HG02970 (cell line): ENCODE measurements around the gene AGR3.

Experiments
- ATAC-seq: cut with Tn5 transposase; IDR thresholded peaks from one replicate; pipeline ENCODE4 v1.9.1; 2021; ENCODE audit warnings: mild to moderate bottlenecking, moderate library complexity, moderate number of reproducible peaks; ENCODE audit not compliant: unreplicated experiment, low FRiP score

AGR3 gene

DNA sequence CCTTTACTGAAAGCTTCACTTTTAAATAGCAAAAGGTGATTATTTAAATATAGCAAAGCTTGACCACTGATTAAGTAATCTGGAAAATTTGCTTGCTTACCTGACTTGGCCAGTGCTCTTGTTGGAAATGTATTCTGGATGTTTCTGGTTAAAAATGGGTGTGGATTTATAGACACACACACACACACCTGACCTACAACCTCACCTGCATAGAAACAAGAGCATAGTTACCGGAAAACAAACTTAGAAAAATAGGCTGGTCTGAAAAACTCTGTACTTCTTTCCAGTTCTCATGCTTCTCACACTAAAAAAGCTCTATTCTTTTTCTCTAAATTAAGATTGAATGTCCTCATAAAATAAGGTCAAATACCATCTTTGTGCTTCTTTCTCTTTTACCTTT, at the start of gene AGR3:
AGR3 (minus strand) TSS at position 140 of the 400 bp plus-strand sequence. CDS start 3,365 bp downstream, outside the sequence.
- ATAC-seq: no peak

DNA sequence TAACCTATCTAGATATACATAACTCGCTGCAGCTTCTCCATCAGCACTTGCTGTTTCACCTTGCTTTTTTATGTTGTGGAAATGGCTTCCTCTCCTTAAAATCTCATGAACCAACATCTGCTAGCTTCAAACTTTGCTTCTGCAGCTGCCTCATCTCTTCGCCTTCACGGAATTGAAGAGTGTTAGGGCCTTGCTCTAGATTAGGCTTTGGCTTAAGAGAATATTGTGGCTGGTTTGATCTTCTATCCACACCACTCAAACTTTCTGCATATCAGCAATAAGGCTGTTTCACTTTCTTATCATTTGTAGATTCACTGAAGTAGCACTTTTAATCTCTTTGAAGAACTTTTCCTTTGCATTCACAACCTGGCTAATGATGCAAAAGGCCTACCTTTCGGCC, 49.2 kb upstream of the AGR3 start:
- no peak for ATAC-seq

DNA sequence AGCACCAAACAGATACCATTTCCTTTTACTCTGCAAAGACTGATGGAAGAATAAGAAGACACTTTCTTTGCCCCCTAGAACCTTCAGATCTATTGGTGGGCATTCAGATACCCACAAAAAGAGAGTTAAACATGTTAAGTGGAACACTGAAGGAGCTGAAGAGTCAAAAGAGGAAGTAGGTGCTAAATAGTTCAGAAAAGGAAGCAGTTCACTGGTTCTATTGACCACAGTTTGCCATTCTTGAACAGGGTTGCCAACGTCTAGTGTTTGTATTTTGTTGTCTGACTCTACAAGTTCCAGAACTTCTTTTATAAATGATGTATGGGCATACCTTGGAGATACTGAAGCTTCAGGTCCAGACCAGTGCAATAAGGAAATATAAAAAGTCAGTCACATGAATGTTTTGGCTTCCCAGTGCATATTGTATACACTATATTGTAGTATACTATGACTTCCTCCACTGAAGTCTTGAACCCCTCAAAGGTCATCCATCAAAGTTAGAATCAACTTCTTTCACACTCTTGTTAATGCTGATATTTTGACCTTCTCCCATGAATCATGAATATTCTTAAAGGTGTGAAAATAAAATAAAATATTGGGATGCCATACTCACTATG, 47.5 kb upstream of the AGR3 start:
- peak; percentile 74 for ATAC-seq

DNA sequence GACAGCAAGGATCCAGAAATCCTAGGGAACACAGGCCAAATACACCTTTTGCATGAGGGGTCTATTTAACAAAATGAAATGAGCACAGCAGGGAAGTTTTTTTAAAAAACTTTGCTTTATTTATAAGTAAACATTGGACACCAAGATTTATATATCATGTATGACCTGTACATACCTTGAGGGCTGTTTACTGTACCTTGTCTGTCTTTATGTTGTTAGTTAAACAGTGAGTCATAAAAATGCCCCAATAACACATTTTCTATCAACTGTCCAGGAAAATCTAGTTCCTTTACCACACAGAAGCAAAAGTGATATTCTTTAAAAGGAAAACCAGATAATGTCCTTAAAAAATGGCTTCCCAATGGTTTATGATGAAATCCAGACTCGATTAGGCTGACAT, 45.1 kb upstream of the AGR3 start:
- ATAC-seq: no peak

DNA sequence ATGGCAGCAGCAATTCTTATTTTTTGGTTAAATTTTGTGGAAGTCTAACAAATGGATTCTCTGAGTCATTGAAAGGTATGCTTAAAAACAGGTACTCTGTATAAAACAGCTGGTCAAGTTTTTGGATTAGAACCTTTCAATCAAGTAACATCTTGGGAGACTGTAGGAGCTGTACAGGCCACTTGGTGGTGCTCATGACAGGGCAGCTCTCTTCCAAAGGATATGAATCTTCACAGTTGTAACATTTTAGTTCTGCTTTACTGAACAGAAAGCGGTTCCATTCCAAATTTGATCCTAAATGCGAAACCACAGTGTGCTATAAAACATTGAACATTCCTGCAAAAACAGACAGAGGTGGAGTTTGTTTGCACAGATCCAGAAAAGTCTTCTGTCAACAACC, 44.5 kb upstream of the AGR3 start:
- no peak for ATAC-seq

DNA sequence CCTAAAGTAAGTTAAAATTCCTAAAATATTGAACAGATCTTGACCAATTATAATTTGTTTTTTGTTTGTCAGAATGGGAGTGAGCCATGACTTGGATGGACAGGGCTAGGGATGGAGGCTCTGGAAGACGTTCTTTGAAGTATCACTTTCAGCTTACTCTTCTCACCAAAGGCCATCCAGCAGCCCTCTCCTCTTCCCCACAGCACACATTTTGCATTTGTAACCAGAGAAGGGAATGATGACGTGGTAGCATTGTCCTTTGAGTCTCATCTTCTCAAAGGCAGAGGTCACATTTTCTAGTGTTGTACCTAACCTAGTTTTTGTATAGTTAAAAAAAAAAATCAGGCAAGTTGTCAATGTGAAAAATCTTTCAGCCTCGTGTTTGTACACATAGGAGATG, 43.8 kb upstream of the AGR3 start:
- no peak for ATAC-seq

DNA sequence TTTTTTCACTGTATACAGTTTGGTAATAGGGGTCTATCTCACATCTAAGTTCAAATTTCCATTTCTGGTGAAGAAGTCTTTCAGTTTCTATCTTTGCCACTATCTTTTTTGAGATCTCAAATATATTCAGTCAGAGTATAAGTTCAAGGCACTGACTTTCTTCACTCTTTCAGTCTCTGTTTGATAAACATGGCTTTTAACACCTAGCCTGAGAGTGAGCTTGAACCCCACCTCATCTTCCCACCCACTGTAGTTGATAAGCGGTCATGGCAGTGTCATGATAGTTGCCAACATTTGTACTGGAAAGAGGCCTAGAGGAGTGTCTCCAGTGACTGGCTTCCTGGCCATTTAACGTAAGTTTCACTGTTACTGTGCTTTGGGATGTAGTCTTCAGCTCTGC, 41.2 kb upstream of the AGR3 start:
- no peak for ATAC-seq

DNA sequence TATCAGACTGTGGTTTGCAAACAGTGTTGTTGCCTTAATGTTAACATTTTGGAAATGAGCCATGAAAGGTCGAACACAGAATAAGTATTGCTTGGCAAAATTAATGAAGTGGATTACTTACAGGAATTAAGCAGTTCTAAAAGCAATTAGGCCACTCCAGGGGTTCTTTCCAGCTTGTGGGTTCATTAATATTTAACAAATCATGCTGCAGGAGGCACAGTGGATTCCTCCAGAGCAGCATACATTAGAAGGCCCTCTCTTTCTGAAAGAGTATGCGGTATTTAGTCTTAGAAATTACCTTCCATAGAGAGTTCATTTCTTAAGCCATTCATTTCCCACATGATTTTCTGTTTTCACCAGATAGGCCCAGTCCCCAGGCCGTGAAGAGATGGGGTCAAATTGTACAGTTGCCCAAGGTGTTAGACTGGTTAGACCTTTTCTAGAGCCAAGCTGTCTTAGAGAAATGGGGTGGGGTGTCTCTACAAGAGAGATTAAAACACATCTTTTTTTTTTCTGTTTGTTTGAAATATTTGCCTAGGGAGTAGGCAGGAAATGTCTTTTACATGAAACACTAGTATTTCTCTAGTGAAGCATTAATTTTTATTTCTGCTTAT, 40.0 kb upstream of the AGR3 start:
- ATAC-seq: no peak

DNA sequence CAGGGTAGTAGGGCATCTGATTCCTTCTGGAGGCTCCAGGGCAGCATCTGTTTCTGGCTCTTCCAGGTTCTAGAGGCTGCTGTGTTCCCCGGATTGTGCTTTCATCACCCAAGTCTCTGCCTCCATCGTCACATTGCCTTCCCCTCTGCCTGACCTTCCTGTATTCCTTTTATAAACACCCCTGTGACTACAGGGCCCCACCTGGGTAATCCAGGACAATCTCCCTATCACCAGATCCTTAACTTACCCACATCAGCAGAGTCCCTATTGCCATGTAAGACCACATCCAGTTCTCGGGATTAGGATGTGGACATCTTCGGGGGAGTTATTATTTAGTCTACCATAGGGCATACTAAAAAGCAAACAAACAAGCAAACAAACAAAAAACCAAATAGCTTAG, 39.4 kb upstream of the AGR3 start:
- ATAC-seq: no peak

DNA sequence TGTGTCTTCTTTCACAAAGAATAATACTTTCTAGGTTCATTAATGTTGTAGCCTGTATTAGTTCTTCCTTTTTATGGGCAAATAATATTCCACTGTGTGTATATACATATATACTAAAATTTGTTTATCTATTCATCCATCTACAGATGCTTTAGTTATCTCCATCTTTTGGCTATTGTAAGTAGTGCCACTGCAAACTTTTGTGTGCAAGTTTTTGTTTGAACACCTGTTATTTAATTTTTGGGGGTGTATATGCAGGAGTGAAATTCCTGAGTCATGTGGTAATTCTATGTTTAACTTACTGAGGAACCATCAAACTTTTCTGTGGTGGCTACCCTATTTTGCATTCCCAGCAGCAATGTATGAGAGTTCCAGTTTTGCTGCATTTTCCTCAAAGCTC, 37.7 kb upstream of the AGR3 start:
- no peak for ATAC-seq

DNA sequence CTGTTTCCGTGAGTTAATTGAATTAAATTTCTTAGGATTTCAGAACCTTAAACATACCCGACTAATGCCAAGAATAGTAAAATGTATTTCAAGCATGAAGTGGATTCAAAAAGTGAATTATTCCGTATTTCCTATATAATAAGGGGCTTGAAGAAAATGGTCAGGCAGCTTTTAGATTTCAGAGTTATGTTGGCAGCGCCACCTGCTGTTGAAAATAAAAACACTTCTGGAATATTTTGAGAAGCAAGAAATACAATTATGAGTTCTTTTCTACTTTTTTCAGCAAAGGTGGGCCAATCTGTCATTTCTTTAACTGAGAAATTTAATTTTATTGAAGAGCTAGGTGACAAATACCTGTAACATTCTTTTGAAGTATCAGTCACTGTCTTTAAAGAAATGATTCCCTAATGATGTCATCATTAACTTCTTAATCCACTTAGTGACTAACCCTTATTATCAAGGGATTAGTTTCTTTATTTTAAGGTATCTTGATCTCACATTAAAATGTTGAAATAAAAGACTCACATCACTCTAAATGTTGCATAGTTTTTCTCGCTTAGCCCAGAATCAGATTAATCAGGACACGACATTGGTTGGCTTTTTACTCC, 36.6 kb upstream of the AGR3 start:
- no peak for ATAC-seq

DNA sequence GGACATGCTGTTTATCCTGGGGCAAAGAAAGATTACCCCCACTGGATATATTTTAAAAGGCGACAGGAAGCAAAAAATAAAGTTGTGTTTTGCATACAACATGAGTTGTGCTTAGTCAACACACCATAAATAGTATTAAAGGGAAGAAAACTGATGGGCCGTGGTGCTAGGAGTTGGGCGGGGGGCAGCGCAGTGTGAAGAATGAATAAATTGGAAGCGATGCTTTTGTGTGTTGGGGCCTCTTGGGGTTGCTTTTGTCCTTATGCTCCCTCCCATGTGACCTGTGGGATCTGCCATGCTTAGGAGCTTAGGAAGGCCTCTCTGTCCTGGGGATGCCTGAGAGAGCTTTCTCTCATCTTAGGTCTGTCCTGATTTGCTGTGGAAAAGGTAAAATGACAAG, 35.0 kb upstream of the AGR3 start:
- ATAC-seq: no peak

DNA sequence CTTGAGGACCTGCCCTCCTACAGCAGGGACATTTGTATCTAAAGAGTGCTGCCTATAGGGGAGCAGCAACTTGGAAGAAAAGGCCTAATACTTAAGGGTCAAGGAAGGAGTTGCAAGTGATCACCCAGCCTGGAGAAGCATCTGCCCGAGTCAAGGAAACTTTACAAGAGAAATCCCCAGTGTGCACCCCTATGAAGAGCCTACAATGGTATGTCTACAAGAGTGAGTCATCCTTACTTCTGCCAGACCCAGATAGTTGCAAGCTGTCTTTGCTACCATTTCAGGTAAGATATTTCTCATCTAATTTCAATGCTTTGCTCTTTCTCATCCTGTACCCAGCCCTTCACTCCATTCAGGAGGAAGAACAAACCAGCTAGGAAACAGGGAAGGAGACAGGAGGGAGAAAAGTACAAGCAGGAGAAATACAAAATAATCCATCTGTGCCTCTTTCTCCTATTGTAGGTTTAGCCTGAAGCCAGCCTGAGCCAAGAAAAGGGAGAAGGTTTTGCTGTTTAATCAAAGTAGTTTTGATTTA, 34.4 kb upstream of the AGR3 start:
- ATAC-seq: no peak

DNA sequence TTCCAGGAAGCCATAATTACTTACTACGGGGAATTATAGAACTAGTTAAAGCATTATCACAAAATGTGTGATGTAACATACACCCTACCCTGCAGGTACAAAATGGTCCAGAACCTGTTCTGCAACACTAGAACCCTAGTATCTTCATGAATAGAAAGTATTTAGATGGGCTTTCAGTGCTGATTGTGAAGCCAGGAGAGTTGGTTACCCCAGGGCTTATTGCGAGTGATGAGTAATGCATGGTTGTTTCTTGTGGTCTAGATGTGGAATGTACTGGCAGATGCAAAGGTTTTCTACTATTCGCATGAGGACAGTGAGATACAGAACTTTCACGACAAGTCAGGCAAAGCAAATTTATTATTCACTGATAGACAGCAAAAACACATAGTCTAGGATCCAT, 33.6 kb upstream of the AGR3 start:
- ATAC-seq: no peak

DNA sequence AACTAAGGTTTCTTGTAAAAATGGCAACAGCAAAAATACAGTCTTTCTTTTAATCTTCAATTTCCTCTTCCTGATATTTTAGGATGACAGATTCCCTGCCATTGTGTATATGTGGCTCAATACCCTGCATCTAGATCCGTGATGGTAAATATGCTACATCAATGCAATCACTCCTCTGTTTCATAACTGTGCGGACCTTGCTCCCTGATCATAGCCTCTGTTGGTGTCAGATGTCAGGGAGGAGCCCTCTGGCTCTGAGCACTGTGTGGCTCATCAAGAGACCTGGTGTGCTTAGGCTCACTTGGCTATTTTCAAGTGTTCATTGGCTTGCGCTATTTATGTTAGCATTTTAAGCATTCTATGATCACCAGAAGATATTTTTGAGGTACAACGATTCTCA, 33.0 kb upstream of the AGR3 start:
- no peak for ATAC-seq

DNA sequence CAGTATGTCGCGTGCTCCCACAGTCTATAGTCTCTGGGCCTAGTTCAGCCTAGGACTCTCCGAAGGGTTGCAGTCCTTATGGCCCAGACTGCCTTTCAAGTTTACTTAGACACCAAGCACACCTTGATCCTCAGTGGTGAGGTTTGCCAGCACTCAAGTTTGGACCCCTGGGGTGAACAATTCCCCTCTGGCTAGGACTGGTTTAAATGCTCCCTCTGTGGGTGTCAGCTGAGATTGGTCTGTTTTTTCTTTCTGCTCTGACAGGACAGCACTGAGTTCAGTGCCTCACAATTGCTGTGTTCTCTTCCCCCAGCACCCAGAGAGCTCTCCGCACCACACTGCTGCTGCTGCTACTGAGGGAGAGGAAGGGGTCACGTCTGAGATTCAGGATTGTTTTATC, 31.9 kb upstream of the AGR3 start:
- no peak for ATAC-seq

DNA sequence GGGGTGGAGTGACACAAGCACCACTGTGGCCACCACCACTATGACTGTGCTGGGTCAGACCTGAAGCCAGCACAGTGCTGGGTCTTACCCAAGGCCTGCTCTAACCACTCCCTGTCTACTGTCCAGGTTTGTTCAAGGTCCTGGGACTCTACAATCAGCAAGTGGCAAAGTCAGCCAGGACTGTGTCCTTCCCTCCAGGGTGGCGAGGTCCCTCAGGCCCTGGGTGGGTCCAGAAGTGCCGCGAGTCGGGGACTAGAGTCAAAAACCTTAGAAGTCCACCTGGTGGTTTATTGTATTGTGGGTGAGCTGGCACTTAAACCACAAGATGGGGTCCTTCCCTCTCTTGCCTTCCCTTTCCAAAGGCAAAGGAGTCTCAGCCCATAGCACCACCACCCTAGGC, 30.8 kb upstream of the AGR3 start:
- no peak for ATAC-seq

DNA sequence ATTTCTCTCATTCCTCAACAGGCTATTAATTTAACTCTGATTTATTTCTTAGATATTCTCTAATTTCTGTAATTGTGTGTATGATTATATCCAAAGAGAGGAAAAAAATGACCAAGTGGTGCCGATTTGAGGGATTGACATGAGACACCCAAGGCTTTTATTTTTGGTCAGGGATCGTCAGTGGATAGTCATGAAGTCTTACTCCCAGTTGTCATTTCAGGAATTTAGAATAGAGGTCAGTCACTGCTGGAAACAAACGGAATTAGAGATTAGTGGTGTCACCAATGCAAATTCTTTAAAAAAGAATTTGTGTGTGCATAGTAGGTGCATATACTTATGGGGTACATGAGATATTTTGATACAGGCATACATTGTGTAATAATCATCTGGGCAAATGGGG, 26.8 kb upstream of the AGR3 start:
- ATAC-seq: no peak

DNA sequence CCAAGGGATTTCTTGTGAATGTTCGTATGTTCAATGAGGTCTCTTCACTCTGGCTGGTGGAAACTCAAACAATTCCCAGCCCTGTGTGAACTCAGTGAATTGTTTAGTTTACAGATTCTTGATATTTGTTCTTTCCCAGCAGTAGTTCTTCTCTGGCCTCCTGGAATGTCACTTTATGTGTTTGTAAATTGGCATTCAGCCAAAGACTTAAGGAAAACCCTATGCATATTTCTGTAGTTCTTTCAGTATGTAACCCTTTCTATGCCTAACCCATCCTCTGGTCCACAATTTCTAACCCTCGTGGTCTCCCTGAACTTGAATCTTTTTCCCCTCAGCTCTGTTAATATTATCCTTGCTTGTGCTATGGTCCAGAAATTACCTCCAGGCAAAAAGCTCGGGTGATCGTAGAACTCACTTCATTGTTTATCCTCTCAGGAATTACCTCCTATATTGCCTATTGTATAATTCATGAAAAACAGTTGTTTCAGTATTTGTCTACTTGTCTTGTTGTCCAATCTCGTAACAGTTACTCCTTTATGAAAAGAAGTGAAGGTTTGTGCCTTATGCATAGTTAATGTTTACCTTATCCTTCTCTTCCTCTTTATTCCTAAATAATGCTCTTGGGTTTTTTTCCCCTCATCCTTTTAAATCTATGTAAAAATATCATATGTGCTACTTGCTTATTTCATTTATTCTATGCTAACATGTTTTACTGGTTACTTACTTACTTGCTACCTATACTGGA, 23.7 kb upstream of the AGR3 start:
- ATAC-seq: no peak

DNA sequence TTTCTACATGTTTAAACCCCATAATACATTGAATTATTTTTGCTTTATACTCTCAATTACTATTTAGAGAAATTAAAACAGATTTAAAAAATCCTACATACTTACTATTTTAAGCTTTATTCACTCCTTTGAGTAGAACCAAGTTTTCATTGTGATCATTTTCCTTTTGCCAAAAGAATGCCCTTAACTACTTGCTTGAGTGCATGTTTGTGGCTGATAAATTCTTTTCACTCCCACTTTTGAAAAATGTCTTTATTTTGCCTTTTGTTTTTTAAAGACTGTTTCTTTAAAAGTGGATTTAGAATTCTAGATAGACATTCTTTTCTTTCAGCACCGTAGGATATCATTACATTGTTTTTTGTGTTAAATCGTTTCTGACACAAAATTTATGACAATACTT, 22.3 kb upstream of the AGR3 start:
- ATAC-seq: no peak

DNA sequence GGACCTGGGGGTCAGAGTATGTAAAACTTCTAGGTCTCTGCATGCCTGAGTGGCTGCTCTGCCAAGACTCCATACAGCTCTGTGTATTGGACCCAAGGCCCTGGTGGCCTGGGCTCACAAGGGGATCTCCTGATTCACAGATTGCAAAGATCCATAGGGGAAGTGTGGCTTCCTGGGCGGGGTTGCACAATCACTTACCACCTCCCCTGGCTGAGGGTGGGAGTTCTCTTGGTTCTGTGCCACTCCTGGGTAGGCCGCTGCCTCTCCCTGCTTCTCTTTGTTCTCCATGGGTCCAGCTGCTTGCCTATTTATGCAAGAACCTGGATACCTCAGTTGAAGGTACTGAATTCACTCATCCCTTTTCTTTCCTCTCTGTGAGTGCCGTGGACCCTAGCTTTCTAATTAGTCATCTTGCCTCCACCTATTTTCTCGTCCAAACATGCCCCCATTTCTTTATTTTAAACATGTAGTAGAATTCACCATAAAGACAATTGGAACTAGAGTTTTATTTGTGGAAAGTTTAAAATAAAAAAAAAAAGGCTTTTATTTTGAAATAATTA, 18.5 kb upstream of the AGR3 start:
- ATAC-seq: no peak
